ENCODE data around the gene DCST2. TPM values are rescaled to one million over a fixed set of nuclear protein-coding genes. Genes with fewer than 3 reads are reported as not detected.

Gene DCST2
- total RNA-seq, 1 donor from 2014 or later = 0.30 TPM

GRCh38 chr1:154972517-154973343 is 60.9 kb downstream of the DCST2 start:
- TF ChIP-seq CTCF (IDR thresholded peaks at IDR 0.05) = no peak
- Mint-ChIP-seq H3K36me3 (ENCODE audit: low read depth) (peaks cover 9% of the 10 kb centered on the region), H3K4me3 (ENCODE audit: unreplicated experiment) (no peak overlapping the region), H3K27me3 (ENCODE audit: low read depth) (no peaks in the 10 kb centered on the region), H3K9me3 (ENCODE audit: low read depth) (no peaks in the 10 kb centered on the region), H3K4me1 (ENCODE audit: low read depth) (peaks cover 48% of the 10 kb centered on the region), H3K27ac (ENCODE audit: unreplicated experiment) (no peak overlapping the region)
- no peak for DNase-seq (ENCODE audit: low spot score)

DNA sequence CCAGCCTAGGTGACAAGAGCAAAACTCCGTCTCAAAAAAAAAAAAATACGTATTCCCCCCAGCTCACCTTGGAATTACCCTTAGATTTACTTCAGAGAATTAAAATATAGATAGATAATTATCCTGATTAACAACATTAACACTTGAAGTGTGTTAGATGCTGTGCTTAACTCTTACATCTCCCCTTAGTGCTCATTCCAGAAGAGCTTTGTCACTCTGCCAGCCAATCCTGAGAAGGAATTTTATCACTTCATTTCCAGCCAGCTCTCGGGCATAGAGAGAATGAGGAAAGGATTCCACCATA is 61.4 kb downstream of the DCST2 start:
- H3K27ac Mint-ChIP-seq (ENCODE audit: unreplicated experiment) = no peak overlapping the region
- H3K4me1 Mint-ChIP-seq (ENCODE audit: low read depth) = peaks cover 51% of the 10 kb centered on the region
- H3K36me3 Mint-ChIP-seq (ENCODE audit: low read depth) = peaks cover 9% of the 10 kb centered on the region
- no peaks in the 10 kb centered on the region for H3K9me3 Mint-ChIP-seq (ENCODE audit: low read depth)
- H3K4me3 Mint-ChIP-seq (ENCODE audit: unreplicated experiment) = no peak overlapping the region
- no peak for DNase-seq (ENCODE audit: low spot score)
- H3K27me3 Mint-ChIP-seq (ENCODE audit: low read depth) = no peaks in the 10 kb centered on the region
- no peak for TF ChIP-seq CTCF (IDR thresholded peaks at IDR 0.05)

- H3K4me3 Mint-ChIP-seq (ENCODE audit: unreplicated experiment) = no peak overlapping the region
- no peak overlapping the region for H3K27ac Mint-ChIP-seq (ENCODE audit: unreplicated experiment)
Measured at GRCh38 chr1:154971341-154971998, 62.1 kb downstream of the DCST2 start.

GRCh38 chr1:154970631-154971340 is 62.8 kb downstream of the DCST2 start, which contains the start of gene SHC1:
Gene SHC1, minus strand, starts transcription at chr1:154970747. Its CDS starts 221 bp downstream, at chr1:154970526.
- no peak within 1 kb of the TSS for H3K27ac Mint-ChIP-seq (ENCODE audit: unreplicated experiment)
- H3K4me3 Mint-ChIP-seq (ENCODE audit: unreplicated experiment) = no peak within 1 kb of the TSS
- H3K4me1 Mint-ChIP-seq (ENCODE audit: low read depth) = peaks cover 52% of the 10 kb centered on the region
- peak; percentile 99 for DNase-seq (ENCODE audit: low spot score)
- no peak for TF ChIP-seq CTCF (IDR thresholded peaks at IDR 0.05)
- H3K36me3 Mint-ChIP-seq (ENCODE audit: low read depth) = peaks cover 9% of the 10 kb centered on the region
- no peaks in the 10 kb centered on the region for H3K27me3 Mint-ChIP-seq (ENCODE audit: low read depth)
- no peaks in the 10 kb centered on the region for H3K9me3 Mint-ChIP-seq (ENCODE audit: low read depth)

More at GRCh38 chr1:154971341-154971998, 62.1 kb downstream of the DCST2 start:
- peaks cover 9% of the 10 kb centered on the region for H3K36me3 Mint-ChIP-seq (ENCODE audit: low read depth)
- H3K4me1 Mint-ChIP-seq (ENCODE audit: low read depth) = peaks cover 52% of the 10 kb centered on the region
- no peaks in the 10 kb centered on the region for H3K27me3 Mint-ChIP-seq (ENCODE audit: low read depth)
- no peak for DNase-seq (ENCODE audit: low spot score)
- no peak for TF ChIP-seq CTCF (IDR thresholded peaks at IDR 0.05)
- H3K9me3 Mint-ChIP-seq (ENCODE audit: low read depth) = no peaks in the 10 kb centered on the region

DNA sequence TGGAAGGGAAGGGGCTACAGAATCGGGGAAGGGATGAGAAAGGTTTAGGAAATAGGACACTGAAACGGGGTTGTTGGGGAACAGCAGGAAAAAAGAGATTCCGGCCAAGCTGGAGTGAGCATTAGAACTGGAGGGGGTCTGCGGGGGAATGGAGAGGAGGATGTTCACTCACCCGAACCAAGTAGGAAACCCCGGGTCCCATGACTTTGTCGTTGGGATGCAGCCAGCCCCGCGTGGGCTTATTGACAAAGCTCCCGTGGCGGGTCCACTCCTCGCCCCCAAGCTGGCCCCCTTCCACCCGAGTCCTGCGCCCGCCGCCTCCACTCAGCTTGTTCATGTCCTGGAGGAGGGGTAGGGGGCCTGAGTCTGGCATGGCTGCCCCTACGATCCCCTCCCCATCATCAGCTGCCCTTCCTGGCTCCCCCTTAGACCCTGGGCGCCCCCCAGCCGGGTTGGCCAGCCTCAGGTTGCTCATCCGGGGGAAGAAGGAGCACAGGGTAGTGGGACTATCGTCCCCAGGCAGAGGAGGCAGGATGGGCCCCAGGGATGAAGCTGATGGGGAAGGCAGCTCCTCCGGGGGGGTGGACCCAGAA is 63.6 kb downstream of the DCST2 start:
- Mint-ChIP-seq H3K27me3 (ENCODE audit: low read depth) (no peaks in the 10 kb centered on the region), H3K27ac (ENCODE audit: unreplicated experiment) (no peak overlapping the region), H3K36me3 (ENCODE audit: low read depth) (peaks cover 15% of the 10 kb centered on the region), H3K4me1 (ENCODE audit: low read depth) (peaks cover 52% of the 10 kb centered on the region), H3K4me3 (ENCODE audit: unreplicated experiment) (no peak overlapping the region), H3K9me3 (ENCODE audit: low read depth) (no peaks in the 10 kb centered on the region)
- no peak for TF ChIP-seq CTCF (IDR thresholded peaks at IDR 0.05)
- DNase-seq (ENCODE audit: low spot score) = no peak

Data from chondrocyte (in vitro differentiated cells).